D721Med (cell line): Measurements from ENCODE around the gene PAX5.

Experiments used
- DNase-seq: peaks from one replicate; pipeline ENCODE4 v3.0.0; 2011; ENCODE audit warnings: low spot score; ENCODE audit not compliant: insufficient read length
- FAIRE-seq: peaks from 2 replicates; lab custom pipeline; 2011; peaks lifted over from hg19 to GRCh38; lab: Jason Lieb, UNC
- CTCF ChIP-seq: IDR thresholded peaks from 2 replicates; pipeline ENCODE4 v1.5.1; 2012; ENCODE audit warnings: mild to moderate bottlenecking, control low read depth; ENCODE audit not compliant: insufficient read depth; ENCODE audit errors: missing control alignments

PAX5 gene

GRCh38 chr9:36987409-36987808 lies 46.7 kb downstream of the PAX5 start:
- FAIRE-seq (no peak), DNase-seq (no peak)
- no peak for TF ChIP-seq CTCF

GRCh38 chr9:36986468-36987408 lies 47.3 kb downstream of the PAX5 start:
- no peak for TF ChIP-seq CTCF
- DNase-seq (no peak), FAIRE-seq (no peak)

DNA sequence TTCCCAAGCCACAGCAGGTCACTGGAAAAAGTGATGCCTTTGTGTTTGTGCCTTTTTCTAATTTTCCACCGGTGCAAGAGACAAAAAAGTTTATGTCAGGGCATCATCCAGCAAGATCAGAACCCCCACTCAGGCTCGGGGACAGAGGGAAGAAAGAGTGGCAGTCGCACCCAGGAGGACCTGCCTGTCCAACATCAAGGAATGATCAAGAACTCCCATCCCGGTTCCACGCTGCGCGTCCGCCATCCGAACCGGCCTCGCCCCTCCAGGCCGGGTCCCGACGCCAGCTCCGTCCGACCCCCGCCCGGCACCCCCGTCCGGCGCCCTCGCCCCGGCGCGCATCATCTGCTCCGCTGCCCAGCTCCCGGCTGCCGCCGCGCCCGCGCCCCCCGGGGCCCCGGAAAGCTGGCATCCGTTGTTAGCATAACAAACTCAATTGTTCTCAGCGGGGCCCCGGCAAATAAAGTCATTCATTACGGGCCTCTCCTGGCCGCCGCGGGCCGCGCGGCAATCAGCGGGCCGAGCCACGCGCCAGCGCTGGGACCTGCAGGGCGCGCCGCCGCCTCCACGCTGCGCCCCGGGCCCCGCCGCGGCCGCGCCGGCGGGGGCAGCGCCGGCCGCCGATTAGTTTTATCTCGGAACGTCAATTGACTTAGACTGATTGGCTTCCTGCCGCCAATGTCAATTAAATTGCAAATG lies 48.1 kb downstream of the PAX5 start:
- no peak for FAIRE-seq
- TF ChIP-seq CTCF: no peak
- no peak for DNase-seq

DNA sequence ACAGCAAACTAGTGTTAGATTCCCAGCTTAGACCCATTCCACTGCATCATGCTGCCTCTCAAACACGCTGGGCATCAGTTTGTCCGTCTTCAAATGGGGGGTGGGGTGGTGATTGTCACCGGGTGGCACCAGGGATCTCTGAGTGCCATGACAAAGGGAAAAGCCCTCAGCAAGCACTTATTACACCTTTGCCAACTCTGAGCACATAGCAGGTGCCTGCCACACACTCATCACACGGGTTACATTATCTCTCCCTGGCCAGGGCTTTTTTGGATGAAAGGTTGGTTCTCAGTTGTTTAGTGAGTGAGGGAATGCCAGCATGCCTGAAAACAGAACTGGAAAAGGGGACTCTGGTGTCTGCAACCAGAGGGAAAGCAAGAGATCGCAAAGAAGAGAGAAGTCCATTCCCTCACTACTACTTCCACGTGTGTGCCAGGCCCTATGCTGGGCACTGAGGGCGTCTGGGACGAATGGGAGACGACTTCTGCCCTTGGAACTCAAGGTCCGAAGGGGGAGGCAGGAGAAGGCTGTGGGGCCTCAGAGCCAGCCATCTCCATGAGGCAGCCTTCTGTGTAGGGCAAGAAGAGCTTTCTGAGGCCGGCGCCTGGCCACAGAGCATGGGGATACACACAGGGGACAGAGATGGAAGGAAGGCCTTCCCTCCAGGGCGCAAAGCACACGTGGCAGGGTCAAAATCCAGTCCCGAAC lies 48.9 kb downstream of the PAX5 start:
- FAIRE-seq (no peak), DNase-seq (no peak)
- TF ChIP-seq CTCF: no peak

- FAIRE-seq (no peak), DNase-seq (no peak)
- no peak for TF ChIP-seq CTCF
These were observed 53.7 kb downstream of the PAX5 start for GRCh38 chr9:36980148-36980974.

DNA sequence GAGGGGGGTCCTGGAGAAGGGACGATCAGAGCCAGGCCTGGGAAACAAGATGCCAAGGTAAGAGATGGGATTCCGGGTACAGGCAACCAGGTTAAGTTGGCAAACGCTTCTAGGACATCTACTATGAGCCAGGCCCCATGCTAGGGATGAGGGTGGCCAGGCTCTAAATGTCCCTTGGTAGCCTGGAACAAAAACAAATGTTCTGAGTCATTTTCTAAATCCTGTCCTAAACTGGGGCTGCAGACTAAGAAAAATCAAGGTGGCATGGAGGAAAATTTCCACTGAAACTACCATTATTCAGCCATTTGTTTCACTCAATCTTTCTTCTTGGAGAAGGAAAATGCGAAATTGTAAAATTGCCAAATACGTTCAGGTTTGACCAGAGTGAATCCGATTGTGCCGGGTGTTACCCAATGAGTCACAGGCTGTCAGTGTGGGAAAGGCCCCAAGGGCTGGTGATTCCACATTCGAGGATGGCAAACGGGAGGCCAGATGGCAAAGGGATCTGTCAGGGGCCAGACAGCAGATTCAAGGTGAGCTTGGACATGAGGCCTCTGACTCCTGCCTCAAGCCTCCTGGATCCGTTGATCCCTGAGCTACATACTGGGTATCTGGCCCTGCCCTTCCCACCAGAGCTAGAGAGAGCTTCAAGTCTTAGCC lies 57.6 kb downstream of the PAX5 start:
- DNase-seq (no peak), FAIRE-seq (no peak)
- no peak for TF ChIP-seq CTCF
